AG04449 (cell line): ENCODE measurements around the gene BEND3.
"Not testable (repeated sequence)": the region's sequence is repeated elsewhere in the genome, so short reads cannot be mapped to it uniquely, and the experiment has no call there.

Experiments
- CTCF ChIA-PET: fragments of 350-600 bp; formaldehyde crosslinking; extraction: SDS; loops from one replicate; lab custom pipeline; 2021; ENCODE audit warnings: antibody characterized with exemption; lab: Yijun Ruan, JAX
- POLR2A ChIA-PET: fragments of 400-600, 350-600 bp; formaldehyde crosslinking; extraction: SDS; loops from one replicate; lab custom pipeline; 2020; ENCODE audit warnings: antibody characterized with exemption, inconsistent platforms; lab: Yijun Ruan, JAX
- DNase-seq: peaks from one replicate; pipeline ENCODE4 v3.0.0-alpha.2; 2010; ENCODE audit warnings: low read depth, low spot score
- H3K4me3 ChIP-seq: 2 replicates; pipeline ENCODE4 v1.5.1; 2011; ENCODE audit warnings: low read depth, mild to moderate bottlenecking, control low read depth, low read length
- CTCF ChIP-seq: IDR thresholded peaks from one replicate; pipeline ENCODE4 v1.5.1; 2011; ENCODE audit warnings: mild to moderate bottlenecking, moderate library complexity, low read length, control low read depth, inconsistent platforms; ENCODE audit not compliant: insufficient read depth; ENCODE audit errors: missing control alignments

Gene BEND3

GRCh38 chr6:107021446-107022185 lies 93.7 kb downstream of the BEND3 start:
- DNase-seq: no peak
- no peak for TF ChIP-seq CTCF
- ChIA-PET CTCF (no interaction called here), POLR2A (no interaction called here)
- H3K4me3 ChIP-seq: no peak overlapping the region

GRCh38 chr6:107020239-107020638 lies 95.1 kb downstream of the BEND3 start:
- TF ChIP-seq CTCF: no peak
- no peak for DNase-seq

GRCh38 chr6:107019628-107020027 lies 95.7 kb downstream of the BEND3 start:
- CTCF ChIA-PET, DNase-seq, POLR2A ChIA-PET, H3K4me3 ChIP-seq: not testable (repeated sequence)

More at GRCh38 chr6:107020239-107020638, 95.1 kb downstream of the BEND3 start:
- H3K4me3 ChIP-seq: no peak overlapping the region
- POLR2A ChIA-PET: no interaction called here
- CTCF ChIA-PET: no interaction called here

- DNase-seq: no peak
- CTCF ChIA-PET: no interaction called here
- POLR2A ChIA-PET: no interaction called here
Measured at GRCh38 chr6:107019047-107019446, 96.3 kb downstream of the BEND3 start.

More at GRCh38 chr6:107019047-107019446, 96.3 kb downstream of the BEND3 start:
- no peak for TF ChIP-seq CTCF
- H3K4me3 ChIP-seq: no peak overlapping the region
